GM23338 (cell line): ENCODE measurements around the gene SGO2. TPM values are rescaled to one million over a fixed set of nuclear protein-coding genes. Genes with fewer than 3 reads are reported as not detected.

Source experiments
- ATAC-seq: fragments of 200-7000 bp; cut with Tn5 transposase; 3 replicates; pipeline ENCODE4 v1.9.1; 2020
- DNase-seq: peaks from one replicate; pipeline ENCODE4 v3.0.0-alpha.2; 2015; ENCODE audit warnings: low spot score
- H2AFZ ChIP-seq: fragments of 200-600 bp; sonication (generic); 2 replicates; pipeline ENCODE4 v1.8.0; 2016; ENCODE audit warnings: antibody characterized with exemption, mild to moderate bottlenecking, moderate library complexity
- H3F3A ChIP-seq: fragments of 200-600 bp; sonication (generic); replicated peaks from 2 replicates; pipeline ENCODE4 v1.8.0; 2017; ENCODE audit warnings: antibody characterized with exemption, mixed run types, low read depth
- H3K27ac ChIP-seq: fragments of 200-600 bp; sonication (generic); 2 replicates; pipeline ENCODE4 v1.6.1; 2016; ENCODE audit warnings: low read depth
- H3K27me3 ChIP-seq: fragments of 200-600 bp; sonication (generic); 2 replicates; pipeline ENCODE4 v1.8.0; 2016; ENCODE audit warnings: mild to moderate bottlenecking, mixed run types, moderate library complexity; ENCODE audit not compliant: insufficient read depth
- H3K36me3 ChIP-seq: fragments of 200-600 bp; sonication (generic); 2 replicates; pipeline ENCODE4 v1.8.0; 2016; ENCODE audit warnings: mild to moderate bottlenecking; ENCODE audit not compliant: insufficient read depth
- H3K4me1 ChIP-seq: fragments of 200-600 bp; sonication (generic); 2 replicates; pipeline ENCODE4 v1.8.0; 2016; ENCODE audit warnings: mild to moderate bottlenecking, moderate library complexity; ENCODE audit not compliant: insufficient read depth
- H3K4me2 ChIP-seq: fragments of 200-600 bp; sonication (generic); 2 replicates; pipeline ENCODE4 v1.7.1; 2017; ENCODE audit warnings: mixed run types
- H3K4me3 ChIP-seq: fragments of 200-600 bp; sonication (generic); 2 replicates; pipeline ENCODE4 v1.6.1; 2016; ENCODE audit warnings: mixed run types
- H3K79me2 ChIP-seq: fragments of 200-600 bp; sonication (generic); replicated peaks from 2 replicates; pipeline ENCODE4 v1.8.0; 2017; ENCODE audit warnings: mild to moderate bottlenecking; ENCODE audit not compliant: insufficient read depth
- H3K9me2 ChIP-seq: fragments of 200-600 bp; sonication (generic); 2 replicates; pipeline ENCODE4 v1.8.0; 2017; ENCODE audit not compliant: insufficient read depth
- H4K20me1 ChIP-seq: fragments of 200-600 bp; sonication (generic); replicated peaks from 2 replicates; pipeline ENCODE4 v1.8.0; 2017; ENCODE audit warnings: mild to moderate bottlenecking; ENCODE audit not compliant: insufficient read depth
- H3K27ac Mint-ChIP-seq: 2 replicates; pipeline ENCODE4 v1.8.0; 2020; ENCODE audit warnings: inconsistent platforms, mild to moderate bottlenecking, moderate library complexity, mixed read lengths
- H3K27me3 Mint-ChIP-seq: 3 replicates; pipeline ENCODE4 v1.8.0; 2022; ENCODE audit warnings: low read depth, mild to moderate bottlenecking, moderate library complexity, mixed read lengths, inconsistent platforms; ENCODE audit not compliant: insufficient read depth, poor library complexity
- H3K36me3 Mint-ChIP-seq: 3 replicates; pipeline ENCODE4 v1.8.0; 2021; ENCODE audit warnings: low read depth, mild to moderate bottlenecking, inconsistent platforms, moderate library complexity, mixed read lengths
- H3K4me1 Mint-ChIP-seq: 3 replicates; pipeline ENCODE4 v1.8.0; 2020; ENCODE audit warnings: mild to moderate bottlenecking, inconsistent platforms, mixed read lengths
- H3K4me3 Mint-ChIP-seq: 3 replicates; pipeline ENCODE4 v1.8.0; 2021; ENCODE audit warnings: moderate library complexity, mild to moderate bottlenecking, inconsistent platforms, mixed read lengths
- H3K9me3 Mint-ChIP-seq: 3 replicates; pipeline ENCODE4 v1.8.0; 2020; ENCODE audit warnings: moderate library complexity, mild to moderate bottlenecking, inconsistent platforms, mixed read lengths
- CREB1 ChIP-seq: fragments of 250-450 bp; sonication (Bioruptor Pico); IDR thresholded peaks from 2 replicates; pipeline ENCODE4 v1.5.0; 2020; ENCODE audit warnings: low read depth, mild to moderate bottlenecking, moderate library complexity
- CTCF ChIP-seq, 2 experiments: fragments of 200-600 bp in 1 of 2; sonication (generic) in 1 of 2; conservative IDR thresholded peaks; 2 replicates each; pipeline versions ENCODE4 v1.5.1 to v1.6.1; 2016 to 2017; ENCODE audit warnings: antibody characterized with exemption in 2 of 2, low read depth in 2 of 2, mild to moderate bottlenecking in 2 of 2, moderate library complexity in 1 of 2
- ETS1 ChIP-seq: IDR thresholded peaks from 2 replicates; pipeline ENCODE4 v1.6.1; 2016; ENCODE audit warnings: antibody characterized with exemption
- EZH2 ChIP-seq: fragments of 200-600 bp; sonication (generic); IDR thresholded peaks from one replicate; pipeline ENCODE4 v1.8.0; 2017; ENCODE audit warnings: antibody characterized with exemption, mild to moderate bottlenecking, low read depth; ENCODE audit not compliant: unreplicated experiment
- EZH2phosphoT487 ChIP-seq: fragments of 200-600 bp; sonication (generic); IDR thresholded peaks from one replicate; pipeline ENCODE4 v1.8.1; 2018; ENCODE audit warnings: antibody characterized with exemption; ENCODE audit not compliant: unreplicated experiment
- JUNB ChIP-seq: IDR thresholded peaks from one replicate; pipeline ENCODE4 v1.6.1; 2016; ENCODE audit warnings: antibody characterized with exemption; ENCODE audit not compliant: unreplicated experiment
- NANOG ChIP-seq: IDR thresholded peaks from 2 replicates; pipeline ENCODE4 v1.6.1; 2016; ENCODE audit warnings: antibody characterized with exemption, borderline replicate concordance
- POLR2AphosphoS5 ChIP-seq: IDR thresholded peaks from 2 replicates; pipeline ENCODE4 v1.6.1; 2016; ENCODE audit warnings: antibody characterized with exemption, low read depth
- STAT1 ChIP-seq: IDR thresholded peaks from one replicate; pipeline ENCODE4 v1.6.1; 2016; ENCODE audit warnings: antibody characterized with exemption; ENCODE audit not compliant: unreplicated experiment
- ZNF114 ChIP-seq: fragments of 250-450 bp; sonication (Bioruptor Pico); IDR thresholded peaks from 2 replicates; pipeline ENCODE4 v1.5.0; 2020; ENCODE audit warnings: mild to moderate bottlenecking, moderate library complexity
- ZNF331 ChIP-seq: fragments of 250-450 bp; sonication (Bioruptor Pico); IDR thresholded peaks from 2 replicates; pipeline ENCODE4 v1.5.0; 2020; ENCODE audit warnings: low read depth, mild to moderate bottlenecking, moderate library complexity
- ZNF462 ChIP-seq: fragments of 250-450 bp; sonication (Bioruptor Pico); IDR thresholded peaks from 2 replicates; pipeline ENCODE4 v1.5.0; 2020; ENCODE audit warnings: mild to moderate bottlenecking, moderate library complexity
- polyA plus RNA-seq: library from polyadenylated mRNA; unstranded; fragments of >200 nt; fragmentation: Nextera tagmentation; extraction: Ambion mirVana; gene quantifications from 2 replicates; pipeline ENCODE4 v1.2.1, GENCODE V29; 2016
- total RNA-seq: library from RNA; depleted of rRNA; stranded (reverse); fragments of >200 nt; shearing (Covaris generic); gene quantifications from 2 replicates; pipeline ENCODE4 v1.2.3, GENCODE V29; 2014

The SGO2 gene
- total and polyA plus RNA-seq, 2 experiments from 2014 or later = 32.6 to 47.7 TPM

- Mint-ChIP-seq H3K27me3 (peaks cover 13% of the 10 kb centered on the region), H3K27ac (no peak overlapping the region), H3K36me3 (no peaks in the 10 kb centered on the region), H3K4me3 (peak overlapping the region; percentile 93), H3K9me3 (no peaks in the 10 kb centered on the region), H3K4me1 (peaks cover 8% of the 10 kb centered on the region; the same call in 2 of the 3 replicates)
- Histone ChIP-seq H3K4me3 (peak overlapping the region; percentile 66), H3K4me1 (0 out of 2 replicates have a peak, but pooled peaks cover 7% of the 10 kb centered on the region), H4K20me1 (no peaks in the 10 kb centered on the region), H3K27me3 (peaks cover 14% of the 10 kb centered on the region), H2AFZ (peak overlapping the region; percentile 75), H3K79me2 (no peaks in the 10 kb centered on the region), H3F3A (0 out of 2 replicates have a peak, but pooled peaks cover 7% of the 10 kb centered on the region), H3K4me2 (peak overlapping the region; percentile 88), H3K9me2 (no peaks in the 10 kb centered on the region), H3K36me3 (no peaks in the 10 kb centered on the region), H3K27ac (no peak overlapping the region)
- no peak for TF ChIP-seq CREB1 (CRISPR knock-in tag)
- no peak for TF ChIP-seq ZNF462
- no peak for TF ChIP-seq CTCF (conservative IDR thresholded peaks at IDR 0.05; ENCODE audit: low read depth in 2 of 2)
- TF ChIP-seq ETS1 = no peak
- no peak for TF ChIP-seq POLR2AphosphoS5
- no peak for TF ChIP-seq JUNB
- TF ChIP-seq EZH2 = no peak
- no peak for TF ChIP-seq NANOG
- no peak for TF ChIP-seq ZNF331 (CRISPR knock-in tag)
- no peak for TF ChIP-seq STAT1
- no peak for TF ChIP-seq ZNF114
- TF ChIP-seq EZH2phosphoT487 = no peak
- ATAC-seq = peak; percentile 58
- no peak for DNase-seq
These were observed 60.6 kb downstream of the SGO2 start for GRCh38 chr2:200586644-200586975.
